IMR-90 (cell line): ENCODE data around the gene COQ8A. TPM values are rescaled to one million over a fixed set of nuclear protein-coding genes. Genes with fewer than 3 reads are reported as not detected.

Source experiments
- ATAC-seq: fragments of 200-7000 bp; cut with Tn5 transposase; 2 replicates; pipeline ENCODE4 v1.9.1; 2020; ENCODE audit warnings: low read depth, mild to moderate bottlenecking, moderate library complexity
- BruUV-seq: library from RNA; stranded (reverse); fragments of 400-500 nt; replicated peaks from 2 replicates; lab custom pipeline; 2021; lab: Mats Ljungman, UMichigan
- CTCF ChIA-PET: fragments of 300-600 bp; formaldehyde crosslinking; extraction: SDS; loops from one replicate; lab custom pipeline; 2021; ENCODE audit warnings: antibody characterized with exemption; lab: Yijun Ruan, JAX
- POLR2A ChIA-PET: fragments of 300-600 bp; sonication (Branson Sonifier 250); formaldehyde crosslinking; loops from one replicate; lab custom pipeline; 2022; ENCODE audit warnings: antibody characterized with exemption; ENCODE audit not compliant: unreplicated experiment; lab: Charles Lee
- DNase-seq: peaks from one replicate; pipeline ENCODE4 v3.0.0; 2013
- H2AFZ ChIP-seq: replicated peaks from 2 replicates; pipeline ENCODE3; 2013; ENCODE audit warnings: low read length, mild to moderate bottlenecking; ENCODE audit not compliant: poor library complexity
- H2AK5ac ChIP-seq: 2 replicates; pipeline ENCODE4 v1.6.1; 2013; ENCODE audit warnings: low read depth, low read length, inconsistent platforms
- H2AK9ac ChIP-seq: replicated peaks from 2 replicates; pipeline ENCODE3; 2013; ENCODE audit warnings: mild to moderate bottlenecking, low read depth, low read length, moderate library complexity; ENCODE audit not compliant: poor library complexity
- H2BK120ac ChIP-seq: 2 replicates; pipeline ENCODE4 v1.6.1; 2013; ENCODE audit warnings: low read depth, low read length, inconsistent platforms
- H2BK15ac ChIP-seq: 3 replicates; pipeline ENCODE4 v1.6.1; 2013; ENCODE audit warnings: low read depth, low read length, inconsistent platforms
- H2BK20ac ChIP-seq: 2 replicates; pipeline ENCODE4 v1.6.1; 2013; ENCODE audit warnings: low read depth, mild to moderate bottlenecking, inconsistent platforms, low read length, moderate library complexity
- H2BK5ac ChIP-seq: 2 replicates; pipeline ENCODE4 v1.6.1; 2013; ENCODE audit warnings: mild to moderate bottlenecking, low read depth, low read length, inconsistent platforms; ENCODE audit not compliant: poor library complexity, severe bottlenecking
- H3K14ac ChIP-seq: replicated peaks from 2 replicates; pipeline ENCODE4 v1.6.1; 2013; ENCODE audit warnings: low read depth, low read length, inconsistent platforms
- H3K18ac ChIP-seq: 2 replicates; pipeline ENCODE4 v1.6.1; 2013; ENCODE audit warnings: low read depth, low read length, control low read depth
- H3K23ac ChIP-seq: 2 replicates; pipeline ENCODE4 v1.6.1; 2013; ENCODE audit warnings: low read depth, low read length, inconsistent platforms
- H3K27ac ChIP-seq: 2 replicates; pipeline ENCODE4 v1.5.1; 2013; ENCODE audit warnings: mild to moderate bottlenecking, control low read depth, low read length; ENCODE audit not compliant: insufficient read depth
- H3K27me3 ChIP-seq: 2 replicates; pipeline ENCODE4 v1.6.1; 2013; ENCODE audit warnings: low read length; ENCODE audit not compliant: control insufficient read depth, insufficient read depth
- H3K36me3 ChIP-seq: 2 replicates; pipeline ENCODE4 v1.6.1; 2013; ENCODE audit warnings: low read length, mixed read lengths; ENCODE audit not compliant: control insufficient read depth, insufficient read depth
- H3K4ac ChIP-seq: 2 replicates; pipeline ENCODE4 v1.6.1; 2013; ENCODE audit warnings: low read depth, low read length, inconsistent platforms
- H3K4me1 ChIP-seq: 2 replicates; pipeline ENCODE4 v1.6.1; 2013; ENCODE audit warnings: low read length, mixed read lengths; ENCODE audit not compliant: control insufficient read depth, insufficient read depth
- H3K4me2 ChIP-seq: 2 replicates; pipeline ENCODE4 v1.6.1; 2013; ENCODE audit warnings: low read depth, mild to moderate bottlenecking, control low read depth, low read length, moderate library complexity
- H3K4me3 ChIP-seq: 2 replicates; pipeline ENCODE4 v1.5.1; 2013; ENCODE audit warnings: low read depth, mild to moderate bottlenecking, control low read depth, low read length, moderate library complexity; ENCODE audit not compliant: insufficient read depth
- H3K56ac ChIP-seq: 2 replicates; pipeline ENCODE4 v1.6.1; 2013; ENCODE audit warnings: low read length, inconsistent platforms; ENCODE audit not compliant: insufficient read depth; ENCODE audit errors: extremely low read depth
- H3K79me1 ChIP-seq, 2 experiments: 2 replicates each; pipeline ENCODE4 v1.6.1; 2013; ENCODE audit warnings: low read length in 2 of 2, inconsistent platforms in 1 of 2, low read depth in 1 of 2
- H3K9ac ChIP-seq: 2 replicates; pipeline ENCODE4 v1.6.1; 2013; ENCODE audit warnings: low read depth, low read length, control low read depth
- H3K9me1 ChIP-seq: 2 replicates; pipeline ENCODE4 v1.6.1; 2013; ENCODE audit warnings: low read length, inconsistent platforms; ENCODE audit not compliant: insufficient read depth
- H3K9me3 ChIP-seq: 2 replicates; pipeline ENCODE4 v1.6.1; 2013; ENCODE audit warnings: low read length; ENCODE audit not compliant: control insufficient read depth, insufficient read depth
- H4K20me1 ChIP-seq: 2 replicates; pipeline ENCODE4 v1.6.1; 2013; ENCODE audit warnings: low read length, inconsistent platforms; ENCODE audit not compliant: insufficient read depth
- H4K5ac ChIP-seq: 2 replicates; pipeline ENCODE4 v1.6.1; 2013; ENCODE audit warnings: mild to moderate bottlenecking, low read depth, low read length, control low read depth
- H4K8ac ChIP-seq, 2 experiments: 2 replicates each; pipeline ENCODE4 v1.6.1; 2013; ENCODE audit warnings: low read depth in 2 of 2, low read length in 2 of 2, control low read depth in 1 of 2, inconsistent platforms in 1 of 2
- H4K91ac ChIP-seq: 2 replicates; pipeline ENCODE4 v1.6.1; 2013; ENCODE audit warnings: low read depth, low read length, inconsistent platforms; ENCODE audit not compliant: insufficient read depth
- BHLHE40 ChIP-seq: fragments of 150-350 bp; IDR thresholded peaks from 2 replicates; pipeline ENCODE4 v1.6.1; 2016; ENCODE audit warnings: mild to moderate bottlenecking, low read depth, low read length
- CEBPB ChIP-seq: IDR thresholded peaks from 2 replicates; pipeline ENCODE4 v1.6.1; 2012; ENCODE audit warnings: low read depth, low read length, improper control_type of control experiment
- MAFK ChIP-seq: IDR thresholded peaks from 2 replicates; pipeline ENCODE4 v1.6.1; 2012; ENCODE audit warnings: low read depth, low read length, improper control_type of control experiment
- MAZ ChIP-seq: IDR thresholded peaks from 2 replicates; pipeline ENCODE4 v1.6.1; 2012; ENCODE audit warnings: low read depth, mild to moderate bottlenecking, low read length, improper control_type of control experiment, moderate library complexity, borderline replicate concordance
- MXI1 ChIP-seq: IDR thresholded peaks from 2 replicates; pipeline ENCODE4 v1.6.1; 2012; ENCODE audit warnings: low read depth, mild to moderate bottlenecking, low read length, moderate library complexity, borderline replicate concordance
- NFE2L2 ChIP-seq: fragments of 150-350 bp; IDR thresholded peaks from 2 replicates; pipeline ENCODE4 v1.6.1; 2016; ENCODE audit warnings: low read depth, mild to moderate bottlenecking, low read length
- POLR2A ChIP-seq: IDR thresholded peaks from 2 replicates; pipeline ENCODE4 v1.6.1; 2012; ENCODE audit warnings: mild to moderate bottlenecking, low read depth, low read length
- RAD21 ChIP-seq: IDR thresholded peaks from 2 replicates; pipeline ENCODE4 v1.6.1; 2012; ENCODE audit warnings: low read length, improper control_type of control experiment
- RCOR1 ChIP-seq: IDR thresholded peaks from 2 replicates; pipeline ENCODE4 v1.6.1; 2012; ENCODE audit warnings: mild to moderate bottlenecking, low read length, improper control_type of control experiment; ENCODE audit not compliant: insufficient replicate concordance
- RFX5 ChIP-seq: IDR thresholded peaks from 2 replicates; pipeline ENCODE4 v1.8.0; 2012; ENCODE audit warnings: low read depth, mild to moderate bottlenecking, low read length, moderate library complexity
- SMC3 ChIP-seq: fragments of 150-350 bp; IDR thresholded peaks from 2 replicates; pipeline ENCODE4 v1.6.1; 2016; ENCODE audit warnings: low read depth, mild to moderate bottlenecking, antibody characterized with exemption, low read length, moderate library complexity
- WGBS, 2 experiments: methylation state at CpG; one replicate each; pipeline versions ENCODE4 v1.1.5 to v1.1.7; 2013; ENCODE audit warnings: missing lambda C conversion rate in 2 of 2; ENCODE audit not compliant: insufficient read length in 1 of 2; ENCODE audit errors: extremely low coverage in 2 of 2; 5-methylcytosine and 5-hydroxymethylcytosine counted together
- dilution Hi-C: fragments of 300-500 bp; cut with HindIII; formaldehyde crosslinking; loops from one replicate; pipeline ENCODE4 v1.14.3; 2018; ENCODE audit warnings: low sequenced_read_pairs; ENCODE audit not compliant: unreplicated experiment
- in situ Hi-C: fragments of 300-500 bp; cut with MboI; formaldehyde crosslinking; loops from 3 replicates; pipeline ENCODE4 v1.14.3; 2019; ENCODE audit warnings: low sequenced_read_pairs, inconsistent platforms, mixed read lengths
- intact Hi-C: fragments of 100-400 bp; cut with micrococcal nuclease; formaldehyde crosslinking; loops from 2 replicates; pipeline ENCODE4 v1.10.0; 2022
- polyA plus RNA-seq, 3 experiments: library from polyadenylated mRNA; depleted of rRNA; stranded (reverse); fragments of >200 nt; gene quantifications; 2 replicates each; pipeline ENCODE4 v1.2.3, GENCODE V29; 2012; ENCODE audit warnings: low replicate concordance in 1 of 3
- total RNA-seq: library from RNA; depleted of rRNA; stranded (reverse); fragments of >200 nt; gene quantifications from 2 replicates; pipeline ENCODE4 v1.2.3, GENCODE V29; 2012
- TF ChIP-seq, protein P1 (sequence below): conservative IDR thresholded peaks from 2 replicates; pipeline ENCODE4 v1.5.1; 2012; ENCODE audit warnings: mild to moderate bottlenecking, low read depth, low read length, improper control_type of control experiment
- TF ChIP-seq, protein P2 (sequence below): fragments of 150-350 bp; IDR thresholded peaks from 2 replicates; pipeline ENCODE4 v1.6.1; 2016; ENCODE audit warnings: low read depth, mild to moderate bottlenecking, low read length, moderate library complexity, borderline replicate concordance
- TF ChIP-seq, protein P3 (sequence below): fragments of 150-350 bp; IDR thresholded peaks from 2 replicates; pipeline ENCODE4 v1.6.1; 2017; ENCODE audit warnings: mild to moderate bottlenecking, antibody characterized with exemption, low read length, low read depth

Gene COQ8A
- total and polyA plus RNA-seq, 2 of the 4 experiments (the other 2 are of a cell fraction): 3.8 to 6.1 TPM

- H3K27ac ChIP-seq: no peak overlapping the region
- no peaks in the 10 kb centered on the region for H3K27me3 ChIP-seq
- no CpG with 5 or more reads among the region's 3 CpGs for WGBS, 2 experiments
- no peak overlapping the region for H2BK120ac ChIP-seq
- peaks cover 17% of the 10 kb centered on the region for H3K36me3 ChIP-seq
- TF ChIP-seq, protein P1, sequence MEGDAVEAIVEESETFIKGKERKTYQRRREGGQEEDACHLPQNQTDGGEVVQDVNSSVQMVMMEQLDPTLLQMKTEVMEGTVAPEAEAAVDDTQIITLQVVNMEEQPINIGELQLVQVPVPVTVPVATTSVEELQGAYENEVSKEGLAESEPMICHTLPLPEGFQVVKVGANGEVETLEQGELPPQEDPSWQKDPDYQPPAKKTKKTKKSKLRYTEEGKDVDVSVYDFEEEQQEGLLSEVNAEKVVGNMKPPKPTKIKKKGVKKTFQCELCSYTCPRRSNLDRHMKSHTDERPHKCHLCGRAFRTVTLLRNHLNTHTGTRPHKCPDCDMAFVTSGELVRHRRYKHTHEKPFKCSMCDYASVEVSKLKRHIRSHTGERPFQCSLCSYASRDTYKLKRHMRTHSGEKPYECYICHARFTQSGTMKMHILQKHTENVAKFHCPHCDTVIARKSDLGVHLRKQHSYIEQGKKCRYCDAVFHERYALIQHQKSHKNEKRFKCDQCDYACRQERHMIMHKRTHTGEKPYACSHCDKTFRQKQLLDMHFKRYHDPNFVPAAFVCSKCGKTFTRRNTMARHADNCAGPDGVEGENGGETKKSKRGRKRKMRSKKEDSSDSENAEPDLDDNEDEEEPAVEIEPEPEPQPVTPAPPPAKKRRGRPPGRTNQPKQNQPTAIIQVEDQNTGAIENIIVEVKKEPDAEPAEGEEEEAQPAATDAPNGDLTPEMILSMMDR: no peak
- TF ChIP-seq RCOR1: no peak
- TF ChIP-seq MXI1: no peak
- TF ChIP-seq NFE2L2: no peak
- TF ChIP-seq POLR2A: no peak
- TF ChIP-seq SMC3: no peak
- TF ChIP-seq MAFK: no peak
- TF ChIP-seq, protein P2, sequence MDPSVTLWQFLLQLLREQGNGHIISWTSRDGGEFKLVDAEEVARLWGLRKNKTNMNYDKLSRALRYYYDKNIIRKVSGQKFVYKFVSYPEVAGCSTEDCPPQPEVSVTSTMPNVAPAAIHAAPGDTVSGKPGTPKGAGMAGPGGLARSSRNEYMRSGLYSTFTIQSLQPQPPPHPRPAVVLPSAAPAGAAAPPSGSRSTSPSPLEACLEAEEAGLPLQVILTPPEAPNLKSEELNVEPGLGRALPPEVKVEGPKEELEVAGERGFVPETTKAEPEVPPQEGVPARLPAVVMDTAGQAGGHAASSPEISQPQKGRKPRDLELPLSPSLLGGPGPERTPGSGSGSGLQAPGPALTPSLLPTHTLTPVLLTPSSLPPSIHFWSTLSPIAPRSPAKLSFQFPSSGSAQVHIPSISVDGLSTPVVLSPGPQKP: no peak
- TF ChIP-seq, protein P3, sequence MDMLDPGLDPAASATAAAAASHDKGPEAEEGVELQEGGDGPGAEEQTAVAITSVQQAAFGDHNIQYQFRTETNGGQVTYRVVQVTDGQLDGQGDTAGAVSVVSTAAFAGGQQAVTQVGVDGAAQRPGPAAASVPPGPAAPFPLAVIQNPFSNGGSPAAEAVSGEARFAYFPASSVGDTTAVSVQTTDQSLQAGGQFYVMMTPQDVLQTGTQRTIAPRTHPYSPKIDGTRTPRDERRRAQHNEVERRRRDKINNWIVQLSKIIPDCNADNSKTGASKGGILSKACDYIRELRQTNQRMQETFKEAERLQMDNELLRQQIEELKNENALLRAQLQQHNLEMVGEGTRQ: no peak
- no peak for TF ChIP-seq CEBPB
- no peak for TF ChIP-seq MAZ
- no peak for TF ChIP-seq RAD21
- TF ChIP-seq RFX5: no peak
- no peak for TF ChIP-seq BHLHE40
- H3K4me1 ChIP-seq: no peaks in the 10 kb centered on the region; the same call in 1 of the 2 replicates
- H4K5ac ChIP-seq: no peak overlapping the region
- no peak overlapping the region for H3K4me3 ChIP-seq
- H3K4me2 ChIP-seq: no peak overlapping the region
- no peak overlapping the region for H2AK9ac ChIP-seq
- ATAC-seq: no peak
- H2AK5ac ChIP-seq: no peak overlapping the region
- no peak overlapping the region for H2BK20ac ChIP-seq
- H3K14ac ChIP-seq: no peak overlapping the region
- no peak overlapping the region for H2BK5ac ChIP-seq
- H4K8ac ChIP-seq: no peak overlapping the region
- no peak overlapping the region for H2AFZ ChIP-seq
- H3K9me1 ChIP-seq: no peaks in the 10 kb centered on the region
- H4K20me1 ChIP-seq: no peaks in the 10 kb centered on the region
- H2BK15ac ChIP-seq: no peak overlapping the region
- no peak overlapping the region for H3K18ac ChIP-seq
- DNase-seq: no peak
- no peak overlapping the region for H3K4ac ChIP-seq
- intact Hi-C loops (loop anchor here (10.0 kb wide), 1 partner anchor 443 kb away; the partner anchor contains the start of gene STUM), in situ Hi-C loops (no loop called here), dilution Hi-C loops (no loop called here)
- no peak overlapping the region for H3K56ac ChIP-seq
- H3K23ac ChIP-seq: no peak overlapping the region
- H3K9ac ChIP-seq: no peak overlapping the region
- BruUV-seq: no TSS peak
- POLR2A ChIA-PET: no interaction called here
- no peak overlapping the region for H4K91ac ChIP-seq
- H3K9me3 ChIP-seq: no peaks in the 10 kb centered on the region
- CTCF ChIA-PET: no interaction called here
- no peaks in the 10 kb centered on the region for H3K79me1 ChIP-seq
Observed at GRCh38 chr1:226988334-226988666, 48.2 kb downstream of the COQ8A start.
